ENCODE data around the gene PHF12.

The PHF12 gene

GRCh38 chr17:28951428-28951990, at the start of gene PHF12:
PHF12 (minus strand) TSS chr17:28951518; CDS start chr17:28950960, 558 bp downstream.
- FAIRE-seq: peak; percentile 84

GRCh38 chr17:29000973-29001372, 49.7 kb upstream of the PHF12 start:
- no peak for FAIRE-seq

- no peak for FAIRE-seq
These were observed 47.9 kb upstream of the PHF12 start for GRCh38 chr17:28999206-28999605.

GRCh38 chr17:28997806-28998205, 46.5 kb upstream of the PHF12 start:
- no peak for FAIRE-seq

- no peak for FAIRE-seq
These were observed 45.3 kb upstream of the PHF12 start for GRCh38 chr17:28996554-28997096.

GRCh38 chr17:28993645-28994426, 42.5 kb upstream of the PHF12 start:
- no peak for FAIRE-seq

- FAIRE-seq: no peak
These were observed 41.6 kb upstream of the PHF12 start for GRCh38 chr17:28992625-28993600.

GRCh38 chr17:28992185-28992584, 40.9 kb upstream of the PHF12 start:
- FAIRE-seq: no peak

- no peak for FAIRE-seq
These were observed 40.5 kb upstream of the PHF12 start for GRCh38 chr17:28991779-28992178.

GRCh38 chr17:28989028-28989427, 37.7 kb upstream of the PHF12 start:
- FAIRE-seq: no peak

GRCh38 chr17:28988475-28988874, 37.2 kb upstream of the PHF12 start:
- no peak for FAIRE-seq

- no peak for FAIRE-seq
These were observed 35.7 kb upstream of the PHF12 start for GRCh38 chr17:28986714-28987655.

GRCh38 chr17:28985950-28986713, 34.8 kb upstream of the PHF12 start:
- no peak for FAIRE-seq

GRCh38 chr17:28983286-28984230, 32.2 kb upstream of the PHF12 start:
- no peak for FAIRE-seq

- no peak for FAIRE-seq
These were observed 30.9 kb upstream of the PHF12 start for GRCh38 chr17:28982131-28982793.

GRCh38 chr17:28978356-28978964, 27.1 kb upstream of the PHF12 start:
- no peak for FAIRE-seq

GRCh38 chr17:28977659-28978355, 26.5 kb upstream of the PHF12 start:
- FAIRE-seq: no peak

GRCh38 chr17:28975646-28976045, 24.3 kb upstream of the PHF12 start:
- no peak for FAIRE-seq
